KOPT-K1 (cell line): ENCODE data around the gene MDM2.
"Not testable (repeated sequence)": the region's sequence is repeated elsewhere in the genome, so short reads cannot be mapped to it uniquely, and the experiment has no call there.

Experiments
- H3K27ac ChIP-seq: fragments of 200-600 bp; sonication (generic); 2 replicates; pipeline ENCODE4 v1.5.1; 2016; ENCODE audit warnings: antibody characterized with exemption, mild to moderate bottlenecking, low read depth, low read length; ENCODE audit not compliant: poor library complexity, severe bottlenecking
- H3K36me3 ChIP-seq: fragments of 200-600 bp; sonication (generic); 2 replicates; pipeline ENCODE4 v1.5.1; 2017; ENCODE audit warnings: antibody characterized with exemption, mild to moderate bottlenecking, low read length, moderate library complexity; ENCODE audit not compliant: insufficient read depth
- H3K9me3 ChIP-seq: fragments of 200-600 bp; sonication (generic); 2 replicates; pipeline ENCODE4 v1.5.1; 2017; ENCODE audit warnings: antibody characterized with exemption, low read length, mild to moderate bottlenecking; ENCODE audit not compliant: insufficient read depth, poor library complexity, severe bottlenecking

The MDM2 gene

GRCh38 chr12:68824597-68825250 is 16.7 kb downstream of the MDM2 start:
- H3K36me3 ChIP-seq: peaks cover 100% of the 10 kb centered on the region
- H3K9me3 ChIP-seq: no peaks in the 10 kb centered on the region
- no peak overlapping the region for H3K27ac ChIP-seq

DNA sequence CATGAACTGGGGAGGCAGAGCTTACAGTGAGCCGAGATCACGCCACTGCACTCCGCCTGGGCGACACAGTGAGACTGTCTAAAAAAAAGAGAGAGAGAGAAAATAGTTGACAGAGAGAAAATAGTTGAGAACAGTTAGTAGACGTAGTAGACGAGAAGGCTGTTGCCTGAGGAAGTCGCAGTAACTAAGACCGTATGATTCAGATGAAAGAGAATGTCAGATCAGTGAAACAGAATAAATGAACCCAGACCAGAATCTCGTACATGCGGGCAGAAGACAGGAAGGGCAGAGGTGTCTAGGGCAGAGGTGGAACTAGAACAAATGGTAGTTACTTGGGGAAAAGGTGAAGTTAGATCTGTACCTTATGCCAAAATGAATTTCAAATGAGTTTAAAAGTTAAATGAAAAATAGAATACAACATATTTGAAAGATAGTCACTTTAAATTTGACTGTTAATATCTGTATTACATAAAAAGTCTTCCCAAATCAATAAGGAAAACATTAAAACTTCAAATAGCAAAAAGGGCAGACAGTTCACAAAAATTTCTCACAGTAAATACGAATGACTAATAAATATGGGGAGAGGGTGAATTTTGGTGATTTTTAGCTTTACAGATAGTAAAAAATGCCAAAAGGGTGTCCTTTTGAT is 17.7 kb downstream of the MDM2 start:
- Histone ChIP-seq H3K36me3 (peaks cover 100% of the 10 kb centered on the region), H3K9me3 (no peaks in the 10 kb centered on the region), H3K27ac (no peak overlapping the region)

- H3K36me3 ChIP-seq: peaks cover 97% of the 10 kb centered on the region
These were observed 20.1 kb downstream of the MDM2 start for GRCh38 chr12:68827895-68828671.

GRCh38 chr12:68828672-68829068 is 20.7 kb downstream of the MDM2 start:
- no peak overlapping the region for H3K27ac ChIP-seq
- H3K9me3 ChIP-seq: no peaks in the 10 kb centered on the region
- H3K36me3 ChIP-seq: peaks cover 95% of the 10 kb centered on the region

More at GRCh38 chr12:68827895-68828671, 20.1 kb downstream of the MDM2 start:
- H3K27ac ChIP-seq: no peak overlapping the region
- no peaks in the 10 kb centered on the region for H3K9me3 ChIP-seq

DNA sequence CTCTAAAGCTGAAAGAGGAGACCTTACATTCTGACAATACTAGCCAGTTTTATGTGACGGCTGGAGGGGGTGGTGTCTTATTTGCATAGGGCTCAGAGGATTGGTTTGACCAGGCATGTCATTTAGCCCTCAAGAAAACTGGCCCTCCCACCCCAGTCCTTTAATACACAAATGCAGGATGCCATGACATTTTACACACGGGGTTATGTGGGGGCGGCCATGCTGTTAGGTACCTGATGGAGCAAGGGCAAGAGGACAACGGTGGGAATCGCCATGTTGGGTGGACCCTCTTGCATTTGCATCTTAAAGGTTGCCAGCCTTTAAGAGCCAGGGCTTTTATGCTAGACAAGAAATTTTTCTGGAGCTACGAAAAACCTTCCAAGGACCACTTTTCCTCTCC is 23.3 kb downstream of the MDM2 start:
- Histone ChIP-seq H3K36me3 (peaks cover 95% of the 10 kb centered on the region), H3K9me3 (no peaks in the 10 kb centered on the region), H3K27ac (no peak overlapping the region)

GRCh38 chr12:68831751-68832503 is 23.9 kb downstream of the MDM2 start:
- Histone ChIP-seq H3K36me3 (peaks cover 95% of the 10 kb centered on the region), H3K27ac (no peak overlapping the region), H3K9me3 (no peaks in the 10 kb centered on the region)

- Histone ChIP-seq H3K36me3 (peaks cover 95% of the 10 kb centered on the region), H3K9me3 (no peaks in the 10 kb centered on the region), H3K27ac (no peak overlapping the region)
These were observed 24.5 kb downstream of the MDM2 start for GRCh38 chr12:68832504-68832867.

DNA sequence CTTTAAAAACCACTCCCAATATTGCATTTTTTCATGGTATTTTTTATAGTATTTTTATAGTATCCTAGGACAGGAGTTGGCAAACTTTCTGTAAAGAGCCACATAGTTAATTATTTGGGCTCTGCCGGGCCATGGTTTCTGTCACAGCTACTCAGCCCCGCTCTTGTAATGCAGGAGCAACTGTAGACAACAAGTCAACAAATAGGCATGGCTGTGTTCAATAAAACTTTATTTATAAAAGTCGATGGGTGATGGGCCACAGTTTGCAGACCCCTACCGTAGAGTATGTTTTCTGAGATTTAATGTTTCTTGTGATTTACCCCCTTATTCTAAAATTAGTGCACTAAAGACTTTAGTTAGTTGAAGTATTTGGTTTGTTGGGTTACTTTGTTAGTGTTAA is 25.5 kb downstream of the MDM2 start:
- no peak overlapping the region for H3K27ac ChIP-seq
- H3K36me3 ChIP-seq: peaks cover 95% of the 10 kb centered on the region
- no peaks in the 10 kb centered on the region for H3K9me3 ChIP-seq

DNA sequence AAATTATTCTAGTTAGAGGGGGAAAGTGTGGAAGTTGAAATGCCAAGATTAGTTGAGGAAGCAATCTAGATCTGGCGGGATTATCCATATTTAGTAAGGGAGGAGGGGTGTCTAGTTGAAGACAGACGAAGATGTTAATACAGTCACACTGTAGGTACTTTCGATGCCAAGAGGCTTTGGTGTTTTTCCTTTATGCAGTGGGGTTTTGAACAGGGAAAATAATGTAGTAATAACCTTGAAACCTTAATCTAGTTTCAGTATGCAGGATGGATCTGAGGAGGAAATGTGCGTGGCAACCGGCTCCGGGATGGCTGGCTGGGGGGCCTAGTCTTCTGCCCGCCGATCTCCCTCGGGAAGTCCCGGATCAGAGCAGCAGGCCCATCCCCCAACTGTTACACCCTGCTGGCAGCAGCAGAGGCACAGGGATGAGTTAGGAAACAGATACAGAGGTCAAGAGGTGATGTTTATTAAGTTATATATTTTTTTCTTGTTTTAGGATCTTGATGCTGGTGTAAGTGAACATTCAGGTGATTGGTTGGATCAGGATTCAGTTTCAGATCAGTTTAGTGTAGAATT is 27.4 kb downstream of the MDM2 start:
- H3K9me3 ChIP-seq: no peaks in the 10 kb centered on the region
- H3K36me3 ChIP-seq: peaks cover 95% of the 10 kb centered on the region
- no peak overlapping the region for H3K27ac ChIP-seq

DNA sequence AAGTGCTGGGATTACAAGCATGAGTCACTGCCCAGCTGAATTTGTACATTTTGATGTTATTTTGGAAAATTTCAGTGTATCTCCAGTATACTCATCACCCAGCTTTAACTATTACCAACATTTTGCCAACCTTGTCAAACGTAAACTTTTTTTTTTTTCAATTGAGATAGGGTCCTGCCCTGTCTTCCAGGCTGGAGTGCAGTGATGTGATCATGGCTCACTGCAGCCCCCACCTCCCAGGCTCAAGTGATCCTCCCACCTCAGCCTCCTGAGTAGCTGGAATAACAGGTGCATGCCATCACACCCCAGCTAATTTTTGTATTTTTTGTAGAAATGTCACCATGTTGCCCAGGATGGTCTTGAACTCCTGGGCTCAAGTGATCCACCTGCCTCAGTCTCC is 29.2 kb downstream of the MDM2 start:
- Histone ChIP-seq H3K36me3 (peaks cover 95% of the 10 kb centered on the region), H3K9me3 (no peaks in the 10 kb centered on the region), H3K27ac (no peak overlapping the region)

- Histone ChIP-seq H3K27ac (no peak overlapping the region), H3K9me3 (no peaks in the 10 kb centered on the region), H3K36me3 (peaks cover 100% of the 10 kb centered on the region)
These were observed 30.3 kb downstream of the MDM2 start for GRCh38 chr12:68838046-68838886.

- H3K27ac ChIP-seq: no peak overlapping the region
- no peaks in the 10 kb centered on the region for H3K9me3 ChIP-seq
- H3K36me3 ChIP-seq: peaks cover 100% of the 10 kb centered on the region
These were observed 31.5 kb downstream of the MDM2 start for GRCh38 chr12:68839183-68840147.

- peaks cover 94% of the 10 kb centered on the region for H3K36me3 ChIP-seq
- not testable (repeated sequence) for H3K27ac ChIP-seq, H3K9me3 ChIP-seq
These were observed 33.2 kb downstream of the MDM2 start for GRCh38 chr12:68841175-68841574.
